ENCODE results near the gene PKNOX2.

Gene PKNOX2

GRCh38 chr11:125465701-125466100, 301.1 kb downstream of the PKNOX2 start:
- H3K36me3 ChIP-seq (ENCODE audit: control insufficient read depth, insufficient read depth, low read length) = peaks cover 3% of the 10 kb centered on the region; the same call in 1 of the 2 replicates
- H3K27ac ChIP-seq (ENCODE audit: low read depth, low read length) = no peak overlapping the region
- H3K4me3 ChIP-seq (ENCODE audit: low read depth, low read length) = no peak overlapping the region
- H3K27me3 ChIP-seq (ENCODE audit: control insufficient read depth, insufficient read depth, low read length) = no peaks in the 10 kb centered on the region
- no peaks in the 10 kb centered on the region for H3K9me3 ChIP-seq (ENCODE audit: control insufficient read depth, insufficient read depth, low read length)
- peaks cover 11% of the 10 kb centered on the region for H3K4me1 ChIP-seq (ENCODE audit: control insufficient read depth, insufficient read depth, low read length)
- H3K9ac ChIP-seq (ENCODE audit: low read depth, low read length) = no peak overlapping the region

- Histone ChIP-seq H3K27me3 (ENCODE audit: control insufficient read depth, insufficient read depth, low read length) (no peaks in the 10 kb centered on the region), H3K4me3 (ENCODE audit: low read depth, low read length) (no peak overlapping the region), H3K27ac (ENCODE audit: low read depth, low read length) (no peak overlapping the region), H3K9me3 (ENCODE audit: control insufficient read depth, insufficient read depth, low read length) (no peaks in the 10 kb centered on the region), H3K9ac (ENCODE audit: low read depth, low read length) (no peak overlapping the region), H3K4me1 (ENCODE audit: control insufficient read depth, insufficient read depth, low read length) (peaks cover 11% of the 10 kb centered on the region), H3K36me3 (ENCODE audit: control insufficient read depth, insufficient read depth, low read length) (peaks cover 3% of the 10 kb centered on the region; the same call in 1 of the 2 replicates)
Observed at GRCh38 chr11:125468025-125468424, 303.5 kb downstream of the PKNOX2 start.

- H3K27ac ChIP-seq (ENCODE audit: low read depth, low read length) = no peak overlapping the region
- peaks cover 11% of the 10 kb centered on the region for H3K4me1 ChIP-seq (ENCODE audit: control insufficient read depth, insufficient read depth, low read length)
- no peaks in the 10 kb centered on the region for H3K27me3 ChIP-seq (ENCODE audit: control insufficient read depth, insufficient read depth, low read length)
- H3K9me3 ChIP-seq (ENCODE audit: control insufficient read depth, insufficient read depth, low read length) = no peaks in the 10 kb centered on the region
- no peak overlapping the region for H3K4me3 ChIP-seq (ENCODE audit: low read depth, low read length)
- peaks cover 3% of the 10 kb centered on the region; the same call in 1 of the 2 replicates for H3K36me3 ChIP-seq (ENCODE audit: control insufficient read depth, insufficient read depth, low read length)
- H3K9ac ChIP-seq (ENCODE audit: low read depth, low read length) = no peak overlapping the region
Observed at GRCh38 chr11:125468852-125469251, 304.3 kb downstream of the PKNOX2 start.

GRCh38 chr11:125470355-125470754, 305.8 kb downstream of the PKNOX2 start:
- Histone ChIP-seq H3K9ac (ENCODE audit: low read depth, low read length) (no peak overlapping the region), H3K36me3 (ENCODE audit: control insufficient read depth, insufficient read depth, low read length) (peaks cover 3% of the 10 kb centered on the region; the same call in 1 of the 2 replicates), H3K27me3 (ENCODE audit: control insufficient read depth, insufficient read depth, low read length) (no peaks in the 10 kb centered on the region), H3K4me1 (ENCODE audit: control insufficient read depth, insufficient read depth, low read length) (peaks cover 5% of the 10 kb centered on the region), H3K4me3 (ENCODE audit: low read depth, low read length) (no peak overlapping the region), H3K27ac (ENCODE audit: low read depth, low read length) (no peak overlapping the region), H3K9me3 (ENCODE audit: control insufficient read depth, insufficient read depth, low read length) (no peaks in the 10 kb centered on the region)

DNA sequence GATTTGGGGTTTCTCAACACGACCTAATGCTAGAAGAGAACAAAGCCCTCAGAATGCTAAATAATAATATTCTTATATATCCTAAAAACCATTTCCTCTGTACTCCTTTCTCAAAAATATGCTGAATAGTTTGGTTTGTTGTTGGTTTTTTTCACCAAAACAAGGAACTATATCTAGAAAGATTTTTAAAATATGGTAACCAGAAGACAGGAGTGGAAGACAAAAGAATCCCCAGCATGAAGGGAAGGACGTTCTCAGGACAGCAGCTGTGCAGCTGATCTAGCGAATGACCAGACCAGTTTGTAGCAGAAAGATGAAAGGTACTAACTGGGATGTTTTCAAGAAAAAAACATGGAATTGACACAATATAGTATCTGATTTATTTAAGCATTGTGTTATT, 312.2 kb downstream of the PKNOX2 start:
- Histone ChIP-seq H3K4me1 (ENCODE audit: control insufficient read depth, insufficient read depth, low read length) (peaks cover 17% of the 10 kb centered on the region), H3K9ac (ENCODE audit: low read depth, low read length) (no peak overlapping the region), H3K9me3 (ENCODE audit: control insufficient read depth, insufficient read depth, low read length) (no peaks in the 10 kb centered on the region), H3K27ac (ENCODE audit: low read depth, low read length) (no peak overlapping the region), H3K36me3 (ENCODE audit: control insufficient read depth, insufficient read depth, low read length) (peaks cover 10% of the 10 kb centered on the region), H3K4me3 (ENCODE audit: low read depth, low read length) (no peak overlapping the region), H3K27me3 (ENCODE audit: control insufficient read depth, insufficient read depth, low read length) (no peaks in the 10 kb centered on the region)

DNA sequence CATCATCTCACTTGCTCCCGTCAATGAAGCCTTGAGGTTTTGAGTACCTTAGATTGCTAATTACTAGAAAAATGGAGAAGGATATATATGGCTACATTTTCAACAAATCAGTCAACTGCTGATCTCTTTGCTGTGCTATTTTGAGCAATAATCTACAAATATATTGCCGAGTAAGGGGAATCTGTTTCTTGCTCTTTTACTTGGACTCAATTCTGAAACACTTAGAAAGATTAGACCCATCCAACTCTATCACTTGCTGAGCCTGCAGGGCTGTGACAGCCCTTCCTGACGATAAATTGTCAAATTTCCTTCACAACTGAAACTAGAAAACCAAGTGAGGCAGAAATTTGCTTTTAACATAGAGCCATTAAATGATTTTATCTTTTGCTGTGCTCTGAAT, 314.6 kb downstream of the PKNOX2 start:
- no peak overlapping the region for H3K27ac ChIP-seq (ENCODE audit: low read depth, low read length)

GRCh38 chr11:125481531-125481930, 317.0 kb downstream of the PKNOX2 start:
- H3K36me3 ChIP-seq (ENCODE audit: control insufficient read depth, insufficient read depth, low read length) = peaks cover 20% of the 10 kb centered on the region
- H3K27ac ChIP-seq (ENCODE audit: low read depth, low read length) = no peak overlapping the region
- no peak overlapping the region for H3K4me3 ChIP-seq (ENCODE audit: low read depth, low read length)
- no peaks in the 10 kb centered on the region for H3K27me3 ChIP-seq (ENCODE audit: control insufficient read depth, insufficient read depth, low read length)
- no peak overlapping the region for H3K9ac ChIP-seq (ENCODE audit: low read depth, low read length)
- no peaks in the 10 kb centered on the region for H3K9me3 ChIP-seq (ENCODE audit: control insufficient read depth, insufficient read depth, low read length)
- H3K4me1 ChIP-seq (ENCODE audit: control insufficient read depth, insufficient read depth, low read length) = peaks cover 32% of the 10 kb centered on the region

More for the DNA sequence above, 314.6 kb downstream of the PKNOX2 start:
- Histone ChIP-seq H3K9me3 (ENCODE audit: control insufficient read depth, insufficient read depth, low read length) (no peaks in the 10 kb centered on the region), H3K4me3 (ENCODE audit: low read depth, low read length) (no peak overlapping the region), H3K9ac (ENCODE audit: low read depth, low read length) (no peak overlapping the region), H3K27me3 (ENCODE audit: control insufficient read depth, insufficient read depth, low read length) (no peaks in the 10 kb centered on the region), H3K36me3 (ENCODE audit: control insufficient read depth, insufficient read depth, low read length) (peaks cover 10% of the 10 kb centered on the region), H3K4me1 (ENCODE audit: control insufficient read depth, insufficient read depth, low read length) (peaks cover 32% of the 10 kb centered on the region)

Measured in HUES48 (cell line).